HepG2 (cell line): ENCODE measurements around the gene PANK2. TPM values are rescaled to one million over a fixed set of nuclear protein-coding genes. Genes with fewer than 3 reads are reported as not detected.

Experiments
- AFF4 ChIP-seq: sonication (generic); formaldehyde crosslinking; IDR thresholded peaks from 2 replicates; pipeline ENCODE4 v1.4.0; 2020; ENCODE audit warnings: missing genetic modification reagents
- CREBL2 ChIP-seq: sonication (generic); formaldehyde crosslinking; IDR thresholded peaks from 2 replicates; pipeline ENCODE4 v1.8.1; 2023; ENCODE audit warnings: missing genetic modification reagents, mild to moderate bottlenecking, borderline replicate concordance
- RERE ChIP-seq: IDR thresholded peaks from 2 replicates; pipeline ENCODE4 v1.6.1; 2016; ENCODE audit warnings: low read depth, missing genetic modification reagents, missing compliant biosample characterization
- SMAD3 ChIP-seq: sonication (generic); formaldehyde crosslinking; IDR thresholded peaks from 2 replicates; pipeline ENCODE4 v1.4.0; 2020; ENCODE audit warnings: missing genetic modification reagents
- SP1 ChIP-seq, 2 experiments: fragments of 450-650 bp in 1 of 2; sonication (generic) in 1 of 2; formaldehyde crosslinking in 1 of 2; IDR thresholded peaks; 2 replicates each; pipeline versions ENCODE4 v1.4.0 to v1.6.1; 2016 to 2020; ENCODE audit warnings: missing genetic modification reagents in 1 of 2
- ZBED4 ChIP-seq: sonication (generic); formaldehyde crosslinking; IDR thresholded peaks from 2 replicates; pipeline ENCODE4 v1.4.0; 2020; ENCODE audit warnings: missing genetic modification reagents, borderline replicate concordance
- ZNF281 ChIP-seq: sonication (generic); formaldehyde crosslinking; IDR thresholded peaks from 2 replicates; pipeline ENCODE4 v1.4.0; 2020; ENCODE audit warnings: missing genetic modification reagents, borderline replicate concordance
- ZNF672 ChIP-seq: sonication (generic); formaldehyde crosslinking; IDR thresholded peaks from 2 replicates; pipeline ENCODE4 v1.8.1; 2022; ENCODE audit warnings: missing genetic modification reagents
- polyA plus RNA-seq, 8 experiments: library from polyadenylated mRNA; depleted of rRNA in 3 of 8; stranded (reverse) in 7 of 8; unstranded in 1 of 8; fragments of >200 nt; fragmentation: Illumina TruSeq in 4 of 8; extraction: Trizol in 4 of 8; gene quantifications; 2 replicates each; pipeline versions ENCODE4 v1.2.1 to v1.2.3, GENCODE V29; 2011 to 2016; ENCODE audit warnings: low read depth in 4 of 8, missing spikeins in 1 of 8, mixed read lengths in 1 of 8; ENCODE audit not compliant: insufficient read depth in 1 of 8
- total RNA-seq, 5 experiments: library from RNA; depleted of rRNA; stranded (reverse); fragments of >200 nt; fragmentation: Illumina TruSeq; extraction: Trizol; gene quantifications; 2 replicates each; pipeline ENCODE4 v1.2.3, GENCODE V29; 2016; ENCODE audit warnings: low read depth in 1 of 5

The PANK2 gene
- total and polyA plus RNA-seq, 2 of the 13 experiments (the other 11 are each of a cell fraction or from before 2014, with no cell fraction given) = 39.2 to 123 TPM

GRCh38 chr20:3890999-3891929 lies 2.1 kb downstream of the PANK2 start (continued):
- TF ChIP-seq RERE (CRISPR knock-in tag) (no peak), SP1 (IDR thresholded peaks at IDR 0.05) (no peak), SP1 (CRISPR knock-in tag; IDR thresholded peaks at IDR 0.05) (no peak), ZBED4 (CRISPR knock-in tag) (no peak), ZNF281 (no peak), ZNF672 (CRISPR knock-in tag) (no peak), SMAD3 (no peak), AFF4 (CRISPR knock-in tag) (no peak), CREBL2 (no peak)
